Stomach (tissue), 4 donors: Measurements from ENCODE around the gene MED23.

Experiments used
- EP300 ChIP-seq: sonication (generic); formaldehyde crosslinking; IDR thresholded peaks from one replicate; pipeline ENCODE4 v1.6.1; 2017; ENCODE audit warnings: antibody characterized with exemption
- POLR2A ChIP-seq, 4 donors: fragments of 450-650 bp; IDR thresholded peaks; one replicate each; pipeline ENCODE4 v1.6.1; 2016; ENCODE audit warnings: antibody characterized with exemption in 4 of 4, control low read depth in 2 of 4, mild to moderate bottlenecking in 1 of 4, moderate library complexity in 1 of 4
- POLR2AphosphoS5 ChIP-seq, 3 donors: sonication (generic); formaldehyde crosslinking; IDR thresholded peaks; one replicate each; pipeline ENCODE4 v1.6.1; 2016; ENCODE audit warnings: antibody characterized with exemption in 3 of 3
- TF ChIP-seq, protein P1 (sequence below), 7 experiments: fragments of 450-650 bp in 4 of 7; fragments of 200-600 bp in 3 of 7; sonication (generic) in 3 of 7; IDR thresholded peaks; one replicate each; pipeline ENCODE4 v1.5.1; 2016 to 2019; ENCODE audit warnings: antibody characterized with exemption in 7 of 7, control low read depth in 2 of 7, mild to moderate bottlenecking in 1 of 7

DNA sequence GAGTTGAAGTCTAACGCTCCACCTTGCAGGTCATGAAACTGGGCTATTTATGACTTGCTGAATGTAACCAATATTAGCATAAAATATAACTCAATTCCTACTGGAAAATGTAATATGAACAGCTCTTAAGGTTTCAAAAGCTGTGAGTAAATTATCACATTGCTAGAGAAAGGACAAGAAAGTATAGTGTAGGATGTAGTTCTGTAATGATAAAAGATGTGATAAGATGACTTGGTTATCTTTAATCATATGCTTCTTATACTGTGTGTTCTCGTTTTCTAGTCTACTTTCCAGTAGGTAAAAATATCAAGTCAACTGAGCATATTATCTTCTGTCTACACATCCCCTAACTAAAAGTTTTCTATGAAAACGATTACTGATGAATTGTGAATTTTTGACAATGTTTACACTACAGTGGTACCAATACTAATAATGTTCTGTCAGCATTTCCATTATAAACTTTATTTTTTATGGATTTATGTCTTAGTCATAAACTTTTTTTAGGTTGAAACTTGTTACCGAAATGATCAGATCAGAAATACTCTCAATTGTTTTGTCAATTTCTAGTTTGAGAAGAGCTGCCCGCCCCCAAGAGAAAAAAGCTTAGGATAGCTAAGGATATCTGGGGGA, 14.6 kb downstream of the MED23 start:
- TF ChIP-seq, protein P1, sequence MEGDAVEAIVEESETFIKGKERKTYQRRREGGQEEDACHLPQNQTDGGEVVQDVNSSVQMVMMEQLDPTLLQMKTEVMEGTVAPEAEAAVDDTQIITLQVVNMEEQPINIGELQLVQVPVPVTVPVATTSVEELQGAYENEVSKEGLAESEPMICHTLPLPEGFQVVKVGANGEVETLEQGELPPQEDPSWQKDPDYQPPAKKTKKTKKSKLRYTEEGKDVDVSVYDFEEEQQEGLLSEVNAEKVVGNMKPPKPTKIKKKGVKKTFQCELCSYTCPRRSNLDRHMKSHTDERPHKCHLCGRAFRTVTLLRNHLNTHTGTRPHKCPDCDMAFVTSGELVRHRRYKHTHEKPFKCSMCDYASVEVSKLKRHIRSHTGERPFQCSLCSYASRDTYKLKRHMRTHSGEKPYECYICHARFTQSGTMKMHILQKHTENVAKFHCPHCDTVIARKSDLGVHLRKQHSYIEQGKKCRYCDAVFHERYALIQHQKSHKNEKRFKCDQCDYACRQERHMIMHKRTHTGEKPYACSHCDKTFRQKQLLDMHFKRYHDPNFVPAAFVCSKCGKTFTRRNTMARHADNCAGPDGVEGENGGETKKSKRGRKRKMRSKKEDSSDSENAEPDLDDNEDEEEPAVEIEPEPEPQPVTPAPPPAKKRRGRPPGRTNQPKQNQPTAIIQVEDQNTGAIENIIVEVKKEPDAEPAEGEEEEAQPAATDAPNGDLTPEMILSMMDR (IDR thresholded peaks at IDR 0.05): no peak
- TF ChIP-seq POLR2A (IDR thresholded peaks at IDR 0.05) (no peak), POLR2AphosphoS5 (IDR thresholded peaks at IDR 0.05) (no peak), EP300 (no peak)
